HG02763 (cell line): ENCODE results near the gene TBC1D8B.
A peak's percentile ranks its signal among the peaks of the same experiment; 100 is the strongest.

Experiments
- ATAC-seq: cut with Tn5 transposase; IDR thresholded peaks from one replicate; pipeline ENCODE4 v1.9.1; 2021; ENCODE audit warnings: mild to moderate bottlenecking, moderate library complexity; ENCODE audit not compliant: unreplicated experiment

TBC1D8B gene

GRCh38 chrX:106897259-106897658, 94.8 kb downstream of the TBC1D8B start:
- ATAC-seq: no peak

GRCh38 chrX:106898462-106898861, 96.0 kb downstream of the TBC1D8B start:
- peak; percentile 77 for ATAC-seq

- ATAC-seq: no peak
These were observed 96.8 kb downstream of the TBC1D8B start for GRCh38 chrX:106899276-106899675.

GRCh38 chrX:106899841-106900240, 97.4 kb downstream of the TBC1D8B start:
- no peak for ATAC-seq

- no peak for ATAC-seq
These were observed 98.9 kb downstream of the TBC1D8B start for GRCh38 chrX:106901341-106901740.

- ATAC-seq: no peak
These were observed 99.3 kb downstream of the TBC1D8B start for GRCh38 chrX:106901781-106902219.

GRCh38 chrX:106902684-106903083, 100.2 kb downstream of the TBC1D8B start:
- ATAC-seq: no peak

- ATAC-seq: no peak
These were observed 100.9 kb downstream of the TBC1D8B start, which contains the start of gene RIPPLY1 for GRCh38 chrX:106903291-106903824. Gene RIPPLY1, minus strand, starts transcription at chrX:106903341. Its CDS starts 54 bp downstream, at chrX:106903287.

GRCh38 chrX:106903856-106904528, 101.5 kb downstream of the TBC1D8B start:
- no peak for ATAC-seq

- ATAC-seq: no peak
These were observed 102.7 kb downstream of the TBC1D8B start for GRCh38 chrX:106905064-106905708.

- no peak for ATAC-seq
These were observed 103.9 kb downstream of the TBC1D8B start for GRCh38 chrX:106906361-106906760.

GRCh38 chrX:106912864-106913263, 110.4 kb downstream of the TBC1D8B start:
- ATAC-seq: no peak

- ATAC-seq: no peak
These were observed 115.5 kb downstream of the TBC1D8B start for GRCh38 chrX:106917830-106918500.

- ATAC-seq: no peak
These were observed 117.5 kb downstream of the TBC1D8B start, which contains the start of gene CLDN2 for GRCh38 chrX:106919932-106920452. Gene CLDN2, plus strand, starts transcription at chrX:106920402. Its CDS starts 7,827 bp downstream, at chrX:106928229.

GRCh38 chrX:106921637-106922036, 119.2 kb downstream of the TBC1D8B start:
- ATAC-seq: no peak
